ENCODE data around the gene SNX32. TPM values are rescaled to one million over a fixed set of nuclear protein-coding genes. Genes with fewer than 3 reads are reported as not detected.

Gene SNX32
- total and polyA plus RNA-seq, 2 of the 13 experiments (the other 11 are each of a cell fraction or from before 2014, with no cell fraction given), result 0.09 to 0.34 TPM

DNA sequence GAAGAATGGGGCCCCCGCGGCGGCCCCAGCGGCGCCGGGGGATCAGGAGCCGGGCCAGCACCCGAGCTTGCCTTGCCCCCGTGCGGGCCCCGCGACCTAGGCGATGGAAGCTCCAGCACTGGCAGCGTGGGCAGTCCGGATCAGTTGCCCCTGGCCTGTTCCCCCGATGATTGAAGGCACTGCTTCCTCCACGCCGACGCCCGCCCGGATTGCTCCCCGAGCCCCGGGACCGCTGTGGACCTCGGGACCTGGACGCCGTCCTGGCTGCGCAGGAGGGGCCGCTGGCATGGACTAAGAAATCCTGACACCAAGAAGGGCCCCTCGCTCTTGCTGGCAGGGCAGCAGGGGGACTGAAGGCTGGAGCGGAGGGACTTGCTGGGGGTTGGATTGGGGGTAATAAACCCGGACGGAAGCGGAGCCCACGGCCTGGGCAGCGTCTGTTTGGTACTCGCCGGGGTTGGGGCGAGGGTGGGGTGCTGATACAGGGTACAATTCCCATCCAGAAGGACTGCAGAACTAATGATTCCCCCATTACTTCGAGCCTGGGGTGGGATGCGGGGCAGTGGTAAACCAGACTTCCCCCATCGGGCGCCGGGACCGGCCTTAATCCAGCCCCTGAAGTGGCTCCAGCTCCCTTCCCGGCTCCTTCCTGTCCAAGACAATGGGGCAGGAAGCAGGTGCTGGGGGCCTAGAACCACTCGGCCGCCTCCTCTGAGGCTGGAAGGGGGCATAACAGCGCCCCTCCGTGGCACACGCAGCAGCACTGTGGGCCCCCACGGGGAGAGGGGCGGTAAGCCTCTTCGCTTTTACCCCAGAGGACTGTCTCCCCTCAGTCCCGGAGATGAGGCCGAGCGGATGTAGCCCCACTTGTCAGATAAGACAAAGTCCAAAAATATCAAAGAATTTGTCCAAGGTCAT, 57.7 kb downstream of the SNX32 start (continued):
- TF ChIP-seq NR0B2 (CRISPR knock-in tag; IDR thresholded peaks at IDR 0.05) (no peak), BHLHE40 (IDR thresholded peaks at IDR 0.05; ENCODE audit: low read length) (no peak), CREM (IDR thresholded peaks at IDR 0.05) (peak; percentile 34; the same call in 1 of the 2 replicates), CREM (CRISPR knock-in tag; IDR thresholded peaks at IDR 0.05) (no peak), ZNF264 (CRISPR knock-in tag; IDR thresholded peaks at IDR 0.05) (peak; percentile 18; the same call in 1 of the 2 replicates), GATAD1 (CRISPR knock-in tag; IDR thresholded peaks at IDR 0.05) (peak; percentile 60; the same call in 1 of the 2 replicates), ZNF572 (CRISPR knock-in tag; IDR thresholded peaks at IDR 0.05) (peak; percentile 37; the same call in 1 of the 2 replicates), ZNF879 (CRISPR knock-in tag; IDR thresholded peaks at IDR 0.05) (no peak; the same call in 1 of the 2 replicates), RBFOX2 (IDR thresholded peaks at IDR 0.05; ENCODE audit: low read depth, low read length) (peak; percentile 16; the same call in 1 of the 2 replicates), MXD1 (CRISPR knock-in tag; IDR thresholded peaks at IDR 0.05) (0 out of 2 replicates have a peak, but pooled peaks have one; percentile 0), BCL6 (CRISPR knock-in tag; IDR thresholded peaks at IDR 0.05) (peak; percentile 49), U2AF1 (optimal IDR thresholded peaks at IDR 0.05; ENCODE audit: low read depth, low read length) (peak; percentile 8), CBFB (CRISPR knock-in tag; IDR thresholded peaks at IDR 0.05) (peak; percentile 61; the same call in 1 of the 2 replicates), ZNF430 (CRISPR knock-in tag; IDR thresholded peaks at IDR 0.05) (no peak), ZNF383 (CRISPR knock-in tag; IDR thresholded peaks at IDR 0.05; ENCODE audit: borderline replicate concordance) (no peak), DNMT1 (CRISPR knock-in tag; IDR thresholded peaks at IDR 0.05) (no peak), SCMH1 (CRISPR knock-in tag; IDR thresholded peaks at IDR 0.05; ENCODE audit: borderline replicate concordance) (no peak), MEIS2 (CRISPR knock-in tag; IDR thresholded peaks at IDR 0.05) (no peak; the same call in 1 of the 2 replicates), ZMYM4 (CRISPR knock-in tag; IDR thresholded peaks at IDR 0.05) (0 out of 2 replicates have a peak, but pooled peaks have one; percentile 24), BRD4 (CRISPR knock-in tag; IDR thresholded peaks at IDR 0.05) (0 out of 2 replicates have a peak, but pooled peaks have one; percentile 33), SIN3A (IDR thresholded peaks at IDR 0.05; ENCODE audit: borderline replicate concordance, low read depth, low read length) (peak; percentile 69), HES4 (CRISPR knock-in tag; IDR thresholded peaks at IDR 0.05; ENCODE audit: borderline replicate concordance) (no peak), NR2C2 (CRISPR knock-in tag; IDR thresholded peaks at IDR 0.05; ENCODE audit: borderline replicate concordance) (peak; percentile 54), HNF4G (IDR thresholded peaks at IDR 0.05; ENCODE audit: borderline replicate concordance, low read depth, low read length) (peak; percentile 51; the same call in 1 of the 2 replicates), HNF4G (CRISPR knock-in tag; IDR thresholded peaks at IDR 0.05; ENCODE audit: borderline replicate concordance, low read depth) (no peak), ZNF773 (CRISPR knock-in tag; IDR thresholded peaks at IDR 0.05; ENCODE audit: borderline replicate concordance) (no peak), ZC3H13 (CRISPR knock-in tag; IDR thresholded peaks at IDR 0.05) (peak; percentile 97), SNAPC5 (CRISPR knock-in tag; IDR thresholded peaks at IDR 0.05; ENCODE audit: borderline replicate concordance) (no peak), GZF1 (CRISPR knock-in tag; IDR thresholded peaks at IDR 0.05) (no peak)
- TF ChIP-seq, protein P1, sequence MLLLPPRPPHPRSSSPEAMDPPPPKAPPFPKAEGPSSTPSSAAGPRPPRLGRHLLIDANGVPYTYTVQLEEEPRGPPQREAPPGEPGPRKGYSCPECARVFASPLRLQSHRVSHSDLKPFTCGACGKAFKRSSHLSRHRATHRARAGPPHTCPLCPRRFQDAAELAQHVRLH (CRISPR knock-in tag; IDR thresholded peaks at IDR 0.05; ENCODE audit: borderline replicate concordance, low read depth), result no peak
